GM18870 (cell line): ENCODE data around the gene LNP1.

Source experiments
- ATAC-seq: cut with Tn5 transposase; IDR thresholded peaks from one replicate; pipeline ENCODE4 v1.9.1; 2021; ENCODE audit warnings: moderate library complexity; ENCODE audit not compliant: unreplicated experiment

Gene LNP1

GRCh38 chr3:100399341-100400071 is 1.8 kb upstream of the LNP1 start:
- no peak for ATAC-seq

- ATAC-seq = peak; percentile 23
Measured at GRCh38 chr3:100400419-100400779, 940 bp upstream of the LNP1 start.

GRCh38 chr3:100401674-100402041 is 319 bp downstream of the LNP1 start:
- ATAC-seq = peak; percentile 19

- ATAC-seq = no peak
Measured at GRCh38 chr3:100402256-100402655, 917 bp downstream of the LNP1 start.

- ATAC-seq = no peak
Measured at GRCh38 chr3:100402891-100403290, 1.6 kb downstream of the LNP1 start.

GRCh38 chr3:100403362-100404249 is 2.3 kb downstream of the LNP1 start:
- no peak for ATAC-seq

GRCh38 chr3:100404250-100404548 is 2.9 kb downstream of the LNP1 start:
- no peak for ATAC-seq

GRCh38 chr3:100407164-100407563 is 5.8 kb downstream of the LNP1 start:
- ATAC-seq = no peak

GRCh38 chr3:100407977-100408532 is 6.7 kb downstream of the LNP1 start:
- no peak for ATAC-seq

- ATAC-seq = no peak
Measured at GRCh38 chr3:100411091-100411982, 10.0 kb downstream of the LNP1 start.

GRCh38 chr3:100412912-100413590 is 11.7 kb downstream of the LNP1 start:
- ATAC-seq = no peak

- ATAC-seq = no peak
Measured at GRCh38 chr3:100413613-100414012, 12.3 kb downstream of the LNP1 start.

GRCh38 chr3:100416176-100416575 is 14.8 kb downstream of the LNP1 start:
- ATAC-seq = no peak

- no peak for ATAC-seq
Measured at GRCh38 chr3:100416863-100417262, 15.5 kb downstream of the LNP1 start.

GRCh38 chr3:100419406-100419805 is 18.1 kb downstream of the LNP1 start:
- no peak for ATAC-seq

- no peak for ATAC-seq
Measured at GRCh38 chr3:100420885-100421284, 19.5 kb downstream of the LNP1 start.

GRCh38 chr3:100423611-100424010 is 22.3 kb downstream of the LNP1 start:
- no peak for ATAC-seq

- ATAC-seq = no peak
Measured at GRCh38 chr3:100424261-100424660, 22.9 kb downstream of the LNP1 start.

GRCh38 chr3:100425316-100425715 is 24.0 kb downstream of the LNP1 start:
- ATAC-seq = no peak

- no peak for ATAC-seq
Measured at GRCh38 chr3:100426067-100426682, 24.8 kb downstream of the LNP1 start.
